Measurements from ENCODE around the gene ALCAM.
"Not testable (repeated sequence)": the region's sequence is repeated elsewhere in the genome, so short reads cannot be mapped to it uniquely, and the experiment has no call there.

Gene ALCAM

DNA sequence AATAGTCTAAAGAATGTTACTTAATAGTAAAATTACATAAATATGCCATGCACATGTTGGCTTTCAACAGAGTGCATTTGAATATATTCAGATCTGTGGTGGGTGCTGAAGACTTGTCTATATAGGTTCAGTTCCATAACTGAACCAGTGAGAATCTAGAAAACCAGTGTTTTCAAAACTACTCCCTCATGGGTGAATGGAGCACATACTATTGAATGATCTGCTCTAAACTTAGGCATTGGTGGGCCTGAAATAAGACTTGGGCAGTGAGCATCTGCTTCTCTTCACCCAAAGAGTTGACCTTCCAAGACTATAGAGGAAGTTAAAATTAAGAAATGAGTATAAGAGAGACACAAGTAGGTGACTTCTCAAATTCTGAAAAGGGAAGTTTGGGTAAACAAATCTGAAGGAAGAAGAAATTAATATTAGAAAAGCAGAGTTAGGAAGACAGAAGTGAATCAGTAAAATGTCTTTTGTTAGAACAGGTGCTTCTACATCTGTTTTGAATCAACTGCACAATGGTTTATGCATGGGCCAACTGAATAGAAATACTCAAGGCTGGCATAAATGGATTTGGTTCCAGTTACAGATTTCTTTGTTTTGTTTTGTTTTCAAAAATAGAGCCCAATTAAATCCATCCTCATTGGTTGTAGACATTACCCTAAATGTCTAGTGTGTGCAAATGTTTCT is 19.3 kb downstream of the ALCAM start:
- DNase-seq (ENCODE audit: low read depth): no peak
- TF ChIP-seq, protein P1, sequence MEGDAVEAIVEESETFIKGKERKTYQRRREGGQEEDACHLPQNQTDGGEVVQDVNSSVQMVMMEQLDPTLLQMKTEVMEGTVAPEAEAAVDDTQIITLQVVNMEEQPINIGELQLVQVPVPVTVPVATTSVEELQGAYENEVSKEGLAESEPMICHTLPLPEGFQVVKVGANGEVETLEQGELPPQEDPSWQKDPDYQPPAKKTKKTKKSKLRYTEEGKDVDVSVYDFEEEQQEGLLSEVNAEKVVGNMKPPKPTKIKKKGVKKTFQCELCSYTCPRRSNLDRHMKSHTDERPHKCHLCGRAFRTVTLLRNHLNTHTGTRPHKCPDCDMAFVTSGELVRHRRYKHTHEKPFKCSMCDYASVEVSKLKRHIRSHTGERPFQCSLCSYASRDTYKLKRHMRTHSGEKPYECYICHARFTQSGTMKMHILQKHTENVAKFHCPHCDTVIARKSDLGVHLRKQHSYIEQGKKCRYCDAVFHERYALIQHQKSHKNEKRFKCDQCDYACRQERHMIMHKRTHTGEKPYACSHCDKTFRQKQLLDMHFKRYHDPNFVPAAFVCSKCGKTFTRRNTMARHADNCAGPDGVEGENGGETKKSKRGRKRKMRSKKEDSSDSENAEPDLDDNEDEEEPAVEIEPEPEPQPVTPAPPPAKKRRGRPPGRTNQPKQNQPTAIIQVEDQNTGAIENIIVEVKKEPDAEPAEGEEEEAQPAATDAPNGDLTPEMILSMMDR (IDR thresholded peaks at IDR 0.05; ENCODE audit: control insufficient read depth, insufficient read depth, low read depth, low read length, missing control alignments): no peak
- H3K4me3 ChIP-seq (ENCODE audit: control insufficient read depth, low read depth, low read length): no peak overlapping the region

DNA sequence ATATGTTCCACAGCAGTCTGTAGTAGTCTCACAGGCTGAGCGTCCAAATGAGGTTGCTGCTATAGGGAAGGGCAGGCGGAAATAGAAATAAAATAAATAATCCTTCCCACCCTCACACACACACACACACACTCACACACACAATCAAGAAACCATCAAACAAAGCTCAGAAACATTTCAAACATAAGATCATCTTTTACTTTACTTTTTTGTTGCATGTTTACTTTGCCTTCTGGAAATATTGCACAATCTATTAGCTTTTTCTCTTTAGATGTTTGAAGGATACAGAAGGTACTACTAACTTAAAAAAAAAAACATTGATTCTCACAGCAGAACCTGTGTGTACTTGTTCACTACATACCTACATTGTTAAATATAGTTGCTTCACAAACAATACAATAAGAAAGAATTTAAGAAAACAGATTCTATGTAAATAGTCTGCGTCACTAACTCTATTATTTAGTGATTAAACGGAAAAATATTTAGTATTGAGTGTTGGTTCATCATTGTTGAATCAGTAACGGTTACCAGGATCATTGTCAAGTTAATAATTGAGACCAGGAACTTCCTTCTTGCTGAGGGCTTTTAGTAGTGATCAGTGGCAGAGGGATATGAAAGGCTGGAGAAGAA is 20.5 kb downstream of the ALCAM start:
- no peak overlapping the region for H3K4me3 ChIP-seq (ENCODE audit: control insufficient read depth, low read depth, low read length)

DNA sequence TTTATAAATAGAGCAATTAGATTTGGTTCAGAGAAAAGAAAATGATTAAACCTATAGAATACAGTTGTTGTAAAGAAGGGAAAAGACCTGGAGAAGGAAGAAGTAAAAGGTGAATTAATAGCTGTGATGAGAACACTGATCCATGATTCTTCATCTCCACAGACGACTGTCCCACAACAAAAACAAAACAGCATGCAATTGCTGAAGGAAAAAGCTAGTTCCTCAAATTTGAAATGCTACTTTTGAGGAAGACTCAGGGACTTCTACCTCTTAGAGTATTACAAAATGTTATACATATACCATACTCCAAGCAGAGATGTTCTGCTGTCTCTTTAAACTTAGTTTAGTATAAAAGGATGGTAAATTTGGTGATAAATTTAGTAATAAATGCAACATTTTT is 21.5 kb downstream of the ALCAM start:
- no peak overlapping the region for H3K4me3 ChIP-seq (ENCODE audit: control insufficient read depth, low read depth, low read length)
- TF ChIP-seq, protein P1 (IDR thresholded peaks at IDR 0.05; ENCODE audit: control insufficient read depth, insufficient read depth, low read depth, low read length, missing control alignments): no peak
- DNase-seq (ENCODE audit: low read depth): no peak

More for the DNA sequence above, 20.5 kb downstream of the ALCAM start:
- no peak for DNase-seq (ENCODE audit: low read depth)
- TF ChIP-seq, protein P1 (IDR thresholded peaks at IDR 0.05; ENCODE audit: control insufficient read depth, insufficient read depth, low read depth, low read length, missing control alignments): no peak

DNA sequence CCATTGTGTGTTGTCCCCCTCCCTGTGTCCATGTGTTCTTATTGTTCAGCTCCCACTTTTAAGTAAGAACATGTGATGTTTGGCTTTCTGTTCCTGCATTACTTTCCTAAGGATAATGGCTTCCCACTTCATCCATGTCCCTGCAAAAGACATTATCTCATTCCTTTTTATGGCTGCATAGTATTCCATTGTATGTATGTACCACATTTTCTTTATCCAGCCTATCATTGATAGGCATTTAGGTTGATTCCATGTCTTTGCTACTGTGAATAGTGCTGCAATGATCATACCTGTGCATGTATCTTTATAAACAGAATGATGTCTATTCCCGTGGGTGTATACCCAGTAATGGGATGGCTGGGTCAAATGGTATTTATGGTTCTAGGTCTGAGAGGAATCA is 23.1 kb downstream of the ALCAM start:
- not testable (repeated sequence) for DNase-seq (ENCODE audit: low read depth); H3K4me3 ChIP-seq (ENCODE audit: control insufficient read depth, low read depth, low read length)

DNA sequence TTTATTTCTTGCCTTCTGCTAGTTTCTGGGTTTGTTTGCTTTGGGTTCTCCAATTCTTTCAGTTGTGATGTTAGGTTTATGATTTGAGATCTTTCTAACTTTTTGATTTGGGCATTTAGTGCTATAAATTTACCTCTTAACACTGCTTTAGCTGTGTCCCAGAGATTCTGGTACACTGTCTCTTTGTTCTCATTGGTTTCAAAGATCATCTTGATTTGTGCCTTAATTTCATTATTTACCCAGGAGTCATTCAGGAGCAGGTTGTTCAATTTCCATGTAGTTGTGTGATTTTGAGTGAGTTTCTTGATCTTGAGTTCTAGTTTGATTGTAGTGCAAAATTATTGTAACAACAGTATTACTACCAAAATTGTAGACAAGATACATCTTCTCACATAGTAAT is 25.9 kb downstream of the ALCAM start:
- not testable (repeated sequence) for DNase-seq (ENCODE audit: low read depth); H3K4me3 ChIP-seq (ENCODE audit: control insufficient read depth, low read depth, low read length)

DNA sequence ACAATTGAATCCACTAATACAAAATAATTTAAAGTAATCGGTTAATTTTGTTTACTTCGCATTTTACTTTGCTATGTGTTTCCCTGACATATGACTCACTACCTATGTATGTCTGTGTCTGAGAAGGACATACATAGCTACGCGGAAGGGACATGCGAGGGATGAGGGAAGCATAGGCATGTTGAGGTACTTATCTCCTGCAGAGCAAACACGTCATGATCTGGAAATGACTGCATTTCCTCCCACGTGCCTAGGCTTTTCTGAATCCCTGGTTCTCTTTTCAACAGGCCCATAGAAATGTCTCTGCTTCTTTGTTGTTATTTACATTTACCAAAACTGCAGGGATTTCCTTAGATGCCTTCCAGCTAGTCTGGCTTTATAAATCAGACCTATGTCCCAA is 27.5 kb downstream of the ALCAM start:
- TF ChIP-seq, protein P1 (IDR thresholded peaks at IDR 0.05; ENCODE audit: control insufficient read depth, insufficient read depth, low read depth, low read length, missing control alignments): no peak
- no peak for DNase-seq (ENCODE audit: low read depth)
- H3K4me3 ChIP-seq (ENCODE audit: control insufficient read depth, low read depth, low read length): no peak overlapping the region

DNA sequence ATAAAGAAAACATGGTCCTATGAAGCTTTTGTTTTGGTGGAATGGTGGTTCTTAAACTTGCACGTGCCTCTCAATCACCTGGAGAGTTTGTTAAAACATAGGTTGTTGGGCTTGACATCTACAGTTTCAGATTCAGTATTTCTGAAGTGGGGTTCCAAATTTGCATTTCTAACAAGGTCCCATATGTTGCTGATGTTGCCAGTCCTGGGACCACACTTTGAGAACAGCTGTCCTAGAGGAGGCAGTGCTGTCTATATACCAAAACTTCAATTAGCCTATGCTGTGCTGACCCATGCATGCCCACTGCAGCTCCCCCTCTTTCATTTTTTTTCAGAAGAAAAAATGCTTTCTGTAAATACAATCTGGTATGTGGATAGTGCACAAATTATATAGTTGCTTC is 31.3 kb downstream of the ALCAM start:
- DNase-seq (ENCODE audit: low read depth): no peak
- H3K4me3 ChIP-seq (ENCODE audit: control insufficient read depth, low read depth, low read length): no peak overlapping the region
- TF ChIP-seq, protein P1 (IDR thresholded peaks at IDR 0.05; ENCODE audit: control insufficient read depth, insufficient read depth, low read depth, low read length, missing control alignments): no peak
